GM21381 (cell line): ENCODE results near the gene ZNF827.

Source experiments
- ATAC-seq: cut with Tn5 transposase; IDR thresholded peaks from one replicate; pipeline ENCODE4 v1.9.1; 2021; ENCODE audit warnings: mild to moderate bottlenecking, moderate library complexity; ENCODE audit not compliant: unreplicated experiment

ZNF827 gene

GRCh38 chr4:145895056-145895455 is 43.6 kb downstream of the ZNF827 start:
- no peak for ATAC-seq

- ATAC-seq: no peak
Measured at GRCh38 chr4:145891958-145892357, 46.7 kb downstream of the ZNF827 start.

DNA sequence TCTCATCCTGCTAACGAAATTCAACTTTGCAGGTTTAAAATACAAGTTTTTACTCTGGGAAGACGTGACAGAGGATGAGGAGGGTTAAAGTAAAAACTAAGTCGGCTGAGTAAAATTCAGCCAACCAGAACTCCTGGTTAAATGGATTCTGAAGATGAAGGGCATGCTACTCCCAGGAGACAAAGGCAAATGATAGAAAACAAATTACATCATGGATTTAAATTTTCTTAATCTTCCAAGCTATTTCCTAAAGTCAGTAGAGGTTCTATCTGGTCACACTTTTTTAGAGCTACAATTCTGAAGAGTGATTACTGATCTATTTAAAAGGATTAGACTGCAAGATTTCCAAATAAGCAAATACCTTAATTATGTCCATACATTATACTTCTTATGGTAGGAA is 47.9 kb downstream of the ZNF827 start:
- ATAC-seq: no peak

DNA sequence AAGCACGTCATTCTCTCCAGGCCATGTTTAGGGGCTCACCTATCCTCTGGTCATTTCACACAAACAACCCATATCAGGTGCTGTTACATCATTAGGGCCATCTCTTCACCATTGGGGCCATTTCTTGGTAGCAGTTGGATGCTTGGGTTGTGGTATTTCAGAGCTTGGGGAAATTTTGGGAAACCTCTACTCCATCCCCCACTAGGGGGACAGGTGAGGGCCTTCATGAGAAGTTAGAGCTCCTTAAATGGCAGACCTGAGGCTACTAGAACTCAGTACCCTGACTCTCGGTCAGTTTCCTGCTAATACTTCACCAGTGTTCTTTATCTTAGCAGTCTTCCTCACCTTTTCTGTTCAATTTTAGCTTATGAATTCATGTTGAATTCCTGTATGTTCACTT is 50.2 kb downstream of the ZNF827 start:
- ATAC-seq: no peak

DNA sequence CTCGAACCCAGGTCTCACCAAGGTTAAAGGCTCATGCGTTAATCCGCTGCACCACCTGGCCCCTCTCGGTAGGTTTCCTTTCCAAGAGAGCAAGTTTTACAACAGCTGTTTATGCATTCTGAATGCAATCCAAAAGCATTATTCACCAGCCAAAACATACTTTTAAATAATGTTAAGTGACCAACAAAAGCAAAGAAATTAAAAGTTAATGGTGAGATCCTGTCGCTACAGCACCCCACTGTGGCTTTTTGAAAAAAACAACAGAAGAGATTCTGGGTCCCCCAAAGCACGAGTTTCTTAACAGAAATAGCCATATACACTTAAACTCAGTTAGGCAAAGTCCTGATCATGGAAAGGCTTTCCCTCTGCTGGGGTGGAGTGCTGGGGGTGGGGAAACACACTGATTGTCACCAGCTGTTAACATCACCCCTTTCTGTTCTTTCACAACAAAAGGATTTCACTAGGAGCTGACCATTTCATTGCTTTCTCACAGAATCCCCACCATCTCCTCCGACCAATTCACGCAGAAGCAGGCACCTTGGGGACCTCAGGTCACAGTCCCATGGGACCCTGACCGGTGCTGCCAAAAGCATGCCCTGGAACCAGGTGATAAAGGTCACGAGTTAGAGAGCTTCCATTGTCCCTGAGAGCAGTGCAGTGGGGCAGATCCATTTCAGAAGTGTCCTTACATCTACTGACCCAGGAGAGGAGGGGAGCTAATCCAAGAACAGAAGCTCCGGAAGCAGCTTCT is 51.2 kb downstream of the ZNF827 start:
- ATAC-seq: no peak

DNA sequence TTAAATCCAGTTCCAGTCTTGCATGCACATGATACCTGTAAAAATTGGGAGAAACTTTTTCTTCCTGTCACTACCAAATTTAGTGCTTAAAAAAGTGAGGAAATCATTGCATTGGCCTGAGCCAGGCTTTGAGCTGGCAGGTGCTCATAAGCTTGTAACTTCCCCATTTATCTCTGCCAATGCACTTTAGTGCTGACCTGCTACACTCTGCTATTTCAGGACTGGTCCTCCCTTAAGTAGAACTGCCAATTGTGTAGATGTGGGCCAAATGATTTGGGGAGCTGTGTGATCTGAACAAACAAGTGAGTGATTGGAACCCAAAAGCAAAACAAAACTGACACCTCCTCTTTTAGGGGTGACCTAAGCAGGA is 51.8 kb downstream of the ZNF827 start:
- no peak for ATAC-seq

GRCh38 chr4:145885666-145886065 is 53.0 kb downstream of the ZNF827 start:
- ATAC-seq: no peak

DNA sequence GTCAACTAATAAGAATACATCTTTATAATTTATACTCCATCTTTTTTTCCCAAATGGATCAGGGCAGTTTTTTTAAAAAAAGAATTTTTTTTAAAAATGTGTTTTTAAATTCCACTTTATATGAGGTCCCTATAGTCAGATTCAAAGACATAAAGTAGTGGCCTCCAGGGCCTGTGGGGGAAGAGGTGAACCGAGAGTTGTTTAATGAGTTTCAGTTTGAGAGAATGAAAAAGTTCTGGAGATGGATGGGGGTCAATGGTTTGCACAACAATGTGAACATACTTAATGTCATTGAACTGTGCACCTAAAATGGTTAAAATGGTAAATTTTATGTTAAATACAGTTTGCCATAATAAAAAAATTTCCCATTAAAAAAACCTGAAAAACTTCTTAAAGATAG is 53.8 kb downstream of the ZNF827 start:
- ATAC-seq: no peak

DNA sequence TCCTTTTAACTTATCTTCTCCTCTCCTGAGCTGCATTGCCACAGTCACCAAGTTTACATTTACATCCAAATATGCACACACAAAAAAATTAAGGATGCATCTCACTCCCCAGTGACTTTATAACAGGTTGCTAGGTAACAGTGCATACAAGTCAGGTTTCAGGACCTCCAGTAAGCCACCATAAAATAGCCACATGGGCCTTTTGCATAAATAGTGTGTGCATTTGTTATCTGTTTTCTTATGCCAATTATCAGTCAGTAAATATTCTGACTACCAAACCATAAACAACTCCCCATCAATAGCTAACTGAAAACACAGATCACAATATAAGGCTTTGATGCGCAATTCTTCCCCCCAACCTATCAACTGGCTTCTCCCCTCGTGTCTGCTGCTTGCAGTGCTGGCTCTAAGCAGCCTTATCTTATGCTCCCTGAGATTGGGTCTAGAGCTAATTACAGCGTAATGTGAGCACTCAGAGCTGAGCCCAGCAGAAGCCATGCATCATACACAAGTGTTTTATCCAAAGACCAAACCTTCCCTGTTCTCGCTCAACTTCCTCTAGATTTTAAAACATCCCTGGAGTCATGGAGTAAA is 55.4 kb downstream of the ZNF827 start:
- ATAC-seq: no peak

DNA sequence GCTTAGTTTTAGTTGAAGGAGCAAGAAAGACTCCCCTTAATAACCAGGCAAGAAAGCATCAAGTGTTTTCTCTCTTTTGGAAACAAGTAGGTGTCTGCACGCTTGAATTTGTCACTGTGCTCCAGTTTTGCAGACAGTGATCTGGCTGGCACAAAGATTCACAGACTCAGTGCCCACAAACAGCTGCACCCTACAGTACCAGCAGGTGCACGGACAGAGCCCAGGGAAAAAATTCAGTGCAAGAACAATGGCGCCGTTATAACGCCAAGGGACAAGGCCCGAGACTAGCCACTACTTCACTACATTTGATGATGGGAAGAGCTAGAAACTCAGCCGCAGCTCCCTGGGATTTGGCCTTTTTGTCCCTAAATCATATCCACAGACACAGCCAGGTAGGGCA is 56.0 kb downstream of the ZNF827 start:
- ATAC-seq: no peak

GRCh38 chr4:145881989-145882388 is 56.6 kb downstream of the ZNF827 start:
- peak; percentile 50 for ATAC-seq

GRCh38 chr4:145881576-145881975 is 57.0 kb downstream of the ZNF827 start:
- no peak for ATAC-seq

DNA sequence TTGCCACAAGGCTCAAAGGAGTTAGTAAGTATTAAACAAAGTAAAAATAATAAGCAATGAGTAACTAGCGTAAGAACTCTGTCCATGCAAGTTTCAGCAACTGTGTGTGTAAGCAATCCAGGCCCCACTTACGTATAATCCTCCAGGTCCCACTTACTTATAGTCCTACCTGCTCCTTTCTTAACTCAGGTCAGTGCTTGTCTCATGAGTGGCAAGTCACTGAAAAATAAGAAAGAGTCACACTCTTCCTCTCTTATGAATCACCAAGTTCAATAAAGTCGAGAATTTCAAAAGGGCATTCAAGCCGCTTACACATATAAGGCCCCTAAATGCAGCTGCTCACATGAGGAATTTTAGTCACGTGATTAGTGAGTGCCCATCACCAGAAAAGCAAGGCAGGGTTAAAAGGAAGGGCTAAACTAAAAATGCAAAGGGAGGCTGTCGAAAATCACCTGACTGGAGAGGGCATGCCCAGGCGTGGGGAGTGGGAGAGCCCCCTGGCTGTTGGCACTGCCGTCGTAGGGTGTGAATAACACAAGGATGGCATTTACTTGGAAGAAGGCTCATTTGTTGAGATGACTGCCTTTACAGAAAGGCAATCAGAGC is 58.2 kb downstream of the ZNF827 start:
- no peak for ATAC-seq

- no peak for ATAC-seq
Measured at GRCh38 chr4:145879598-145879997, 59.0 kb downstream of the ZNF827 start.

DNA sequence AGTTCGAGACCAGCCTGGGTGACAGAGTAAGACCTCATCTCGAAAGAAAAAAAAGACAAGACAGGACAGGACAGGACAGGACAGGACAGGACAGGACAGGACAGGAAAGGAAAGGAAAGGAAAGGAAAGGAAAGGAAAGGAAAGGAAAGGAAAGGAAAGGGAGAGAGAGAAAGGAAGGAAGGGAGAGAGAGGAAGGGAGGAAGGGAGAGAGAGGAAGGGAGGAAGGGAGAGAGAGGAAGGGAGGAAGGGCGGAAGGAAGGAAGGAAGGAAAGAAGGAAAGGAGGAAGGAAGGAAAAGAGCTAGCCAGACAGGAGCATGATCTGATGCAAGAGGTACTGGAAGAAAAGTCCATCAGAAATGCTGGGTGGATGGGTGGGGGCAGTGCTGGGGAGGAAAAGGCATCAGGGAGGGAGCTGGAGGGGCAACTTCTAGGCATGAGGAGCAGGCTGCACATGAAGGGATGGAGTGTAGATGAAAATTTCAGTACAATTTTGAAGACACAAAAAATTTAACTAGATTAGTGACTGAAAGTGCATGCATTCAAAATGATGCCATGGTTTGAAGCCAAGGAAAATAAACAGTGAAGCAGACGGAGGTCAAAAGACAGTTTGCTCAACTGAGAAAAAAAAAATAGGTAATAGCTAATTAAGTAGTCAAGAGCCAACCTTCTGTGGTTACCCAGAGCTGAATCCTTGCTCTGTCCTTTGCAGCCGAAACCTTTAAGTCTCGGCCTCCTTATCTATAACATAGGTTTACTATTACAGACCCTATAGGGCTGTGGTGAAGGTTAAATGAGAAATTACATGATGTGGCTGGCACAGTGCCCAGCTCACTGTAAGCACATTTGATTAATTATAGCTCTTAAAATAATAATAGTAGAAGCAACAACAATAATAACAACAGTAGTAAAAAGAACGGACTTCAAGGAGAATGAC is 59.9 kb downstream of the ZNF827 start:
- no peak for ATAC-seq

GRCh38 chr4:145876531-145877180 is 62.0 kb downstream of the ZNF827 start:
- no peak for ATAC-seq

DNA sequence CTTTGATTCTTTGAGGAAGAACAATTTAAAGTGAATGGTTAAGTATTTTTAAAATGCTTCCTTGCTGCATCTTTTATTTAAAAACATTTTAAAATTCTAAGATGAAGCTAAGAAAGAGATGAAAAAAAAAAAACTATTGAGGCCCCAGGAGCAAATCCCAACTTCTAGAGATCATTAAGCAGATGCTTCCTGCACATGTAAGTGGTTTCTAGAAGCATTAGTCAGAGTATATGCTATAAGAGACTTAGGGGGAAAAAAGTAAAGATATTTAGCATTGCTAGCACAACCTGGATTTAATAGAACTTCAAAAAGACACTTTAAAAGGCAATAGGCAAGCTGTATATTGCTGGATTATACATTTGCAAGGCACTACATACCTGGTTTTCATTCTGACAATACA is 64.7 kb downstream of the ZNF827 start:
- ATAC-seq: no peak

DNA sequence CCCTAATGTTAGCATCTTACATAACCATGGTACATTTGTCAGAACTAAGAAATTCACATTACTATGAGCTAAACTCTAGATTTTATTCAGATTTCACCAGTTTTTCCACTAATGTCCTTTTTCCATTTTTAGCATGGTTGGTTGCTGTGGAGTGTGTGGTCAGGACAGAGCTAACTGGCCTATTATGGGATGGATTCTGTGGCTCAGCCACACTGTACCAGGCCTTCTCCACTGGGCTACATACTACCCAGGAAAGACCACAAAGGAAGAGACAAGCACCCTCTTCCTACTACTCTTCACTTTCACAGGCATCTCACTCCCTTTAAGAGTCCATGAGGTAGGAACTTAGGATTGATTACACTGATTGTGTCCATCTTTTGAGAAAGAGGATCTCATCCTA is 67.4 kb downstream of the ZNF827 start:
- no peak for ATAC-seq

GRCh38 chr4:145870155-145871020 is 68.2 kb downstream of the ZNF827 start:
- ATAC-seq: peak; percentile 39
